Measurements from ENCODE around the gene VSIG10L. TPM values are rescaled to one million over a fixed set of nuclear protein-coding genes. Genes with fewer than 3 reads are reported as not detected.

The VSIG10L gene
- polyA plus RNA-seq, 3 donors = 4.1 to 5.8 (median 5.6) TPM

DNA sequence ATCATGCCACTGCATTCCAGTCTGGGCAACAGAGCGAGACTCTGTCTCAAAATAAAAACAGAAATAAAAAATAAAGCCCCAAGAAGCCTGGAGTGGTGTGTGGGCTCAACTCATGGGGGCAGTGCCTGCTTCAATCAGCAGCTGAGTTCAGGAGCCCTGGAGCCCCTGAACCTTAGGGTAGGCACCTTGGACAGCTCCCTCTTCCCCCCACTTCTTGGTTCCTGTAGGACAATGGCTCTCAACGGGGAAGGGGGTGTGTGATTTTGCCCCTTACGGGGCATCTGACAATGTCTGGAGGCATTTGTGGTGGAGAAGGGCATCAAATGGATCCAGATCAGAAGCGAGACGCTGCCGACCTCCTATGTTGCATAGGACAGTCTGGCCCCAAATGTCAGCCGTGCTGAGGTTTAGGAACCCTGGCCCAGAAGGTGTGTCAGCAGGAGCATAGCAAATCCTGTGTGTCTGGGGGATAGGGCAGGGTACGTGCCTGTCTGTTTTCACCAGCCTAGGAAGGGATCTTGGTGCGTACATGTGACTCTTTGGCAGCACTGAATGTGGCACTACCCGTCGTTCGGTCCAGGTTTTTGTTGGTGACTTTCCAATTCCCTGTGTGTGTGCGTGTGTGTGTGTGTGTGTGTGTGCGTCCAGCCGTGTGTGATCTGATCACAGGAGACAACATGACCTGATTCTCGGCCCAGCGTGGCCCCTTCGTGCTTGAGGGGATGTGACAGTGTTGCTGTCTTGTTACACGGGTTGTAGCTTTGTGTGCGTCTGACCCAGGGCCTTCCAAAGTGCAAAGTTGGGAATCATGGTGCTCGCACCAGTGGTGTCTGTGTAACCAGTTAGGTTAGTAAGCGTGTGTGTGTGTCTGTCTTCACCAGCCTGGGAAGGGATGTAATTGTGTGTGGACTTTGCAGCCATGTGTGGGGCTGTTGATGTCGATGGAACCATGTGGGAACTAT, 23.0 kb downstream of the VSIG10L start:
- DNase-seq = no peak

DNA sequence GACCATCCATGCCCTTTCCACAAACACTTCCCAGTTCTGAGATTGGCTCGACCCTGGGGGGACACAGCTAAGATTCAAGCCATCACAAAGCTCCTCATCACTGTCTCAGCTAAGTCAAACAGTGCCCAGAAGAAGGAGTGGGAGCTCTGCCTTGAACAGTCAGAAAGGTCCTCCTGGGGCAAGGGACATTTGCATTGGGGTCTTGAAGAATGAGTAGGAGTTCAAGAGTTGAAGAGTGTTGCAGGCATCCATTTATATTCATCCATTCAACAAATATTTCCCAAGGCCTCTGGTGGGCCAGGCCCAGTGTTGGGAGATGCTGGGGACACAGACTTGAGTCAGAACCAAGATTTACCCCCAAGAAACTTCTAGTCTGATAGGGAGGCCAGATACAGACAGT, 24.0 kb downstream of the VSIG10L start:
- no peak for DNase-seq

DNA sequence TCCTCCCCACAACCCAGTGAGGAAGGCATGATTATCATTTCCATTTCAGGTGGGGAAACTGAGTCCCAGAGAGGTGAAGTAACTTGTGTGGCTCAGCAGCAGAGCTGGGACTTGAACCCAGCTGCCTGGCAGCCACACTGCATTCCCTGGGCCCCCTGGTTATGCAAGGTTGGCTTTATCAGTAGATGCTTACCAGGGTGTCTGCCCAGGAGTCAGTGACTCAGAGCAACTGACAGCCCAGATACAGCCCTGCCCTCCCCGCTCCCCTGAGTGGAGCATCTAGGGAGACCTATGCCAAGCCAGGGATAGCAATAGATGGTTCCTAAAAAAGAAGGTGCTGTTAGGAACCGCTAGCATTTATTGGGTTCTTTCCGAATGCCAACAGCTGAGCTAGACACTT, 24.6 kb downstream of the VSIG10L start:
- DNase-seq = no peak

DNA sequence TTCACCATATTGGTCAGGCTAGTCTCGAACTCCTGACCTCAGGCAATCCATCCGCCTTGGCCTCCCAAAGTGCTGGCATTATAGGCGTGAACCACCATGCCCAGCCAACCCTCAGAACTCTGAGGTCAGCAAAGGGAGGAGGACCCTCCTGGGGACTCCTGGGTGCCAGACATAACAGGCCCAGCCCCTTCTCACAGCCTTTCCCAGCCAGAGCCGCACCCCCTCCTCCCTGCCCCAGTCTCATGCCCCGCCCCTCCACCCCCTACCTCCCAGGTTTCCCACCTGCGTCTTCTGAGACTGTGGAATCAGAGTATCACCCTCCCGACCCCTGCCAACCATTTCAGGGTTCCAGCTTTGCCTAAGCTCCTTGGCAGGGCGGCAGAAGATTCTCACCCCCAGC, 25.3 kb downstream of the VSIG10L start:
- no peak for DNase-seq

DNA sequence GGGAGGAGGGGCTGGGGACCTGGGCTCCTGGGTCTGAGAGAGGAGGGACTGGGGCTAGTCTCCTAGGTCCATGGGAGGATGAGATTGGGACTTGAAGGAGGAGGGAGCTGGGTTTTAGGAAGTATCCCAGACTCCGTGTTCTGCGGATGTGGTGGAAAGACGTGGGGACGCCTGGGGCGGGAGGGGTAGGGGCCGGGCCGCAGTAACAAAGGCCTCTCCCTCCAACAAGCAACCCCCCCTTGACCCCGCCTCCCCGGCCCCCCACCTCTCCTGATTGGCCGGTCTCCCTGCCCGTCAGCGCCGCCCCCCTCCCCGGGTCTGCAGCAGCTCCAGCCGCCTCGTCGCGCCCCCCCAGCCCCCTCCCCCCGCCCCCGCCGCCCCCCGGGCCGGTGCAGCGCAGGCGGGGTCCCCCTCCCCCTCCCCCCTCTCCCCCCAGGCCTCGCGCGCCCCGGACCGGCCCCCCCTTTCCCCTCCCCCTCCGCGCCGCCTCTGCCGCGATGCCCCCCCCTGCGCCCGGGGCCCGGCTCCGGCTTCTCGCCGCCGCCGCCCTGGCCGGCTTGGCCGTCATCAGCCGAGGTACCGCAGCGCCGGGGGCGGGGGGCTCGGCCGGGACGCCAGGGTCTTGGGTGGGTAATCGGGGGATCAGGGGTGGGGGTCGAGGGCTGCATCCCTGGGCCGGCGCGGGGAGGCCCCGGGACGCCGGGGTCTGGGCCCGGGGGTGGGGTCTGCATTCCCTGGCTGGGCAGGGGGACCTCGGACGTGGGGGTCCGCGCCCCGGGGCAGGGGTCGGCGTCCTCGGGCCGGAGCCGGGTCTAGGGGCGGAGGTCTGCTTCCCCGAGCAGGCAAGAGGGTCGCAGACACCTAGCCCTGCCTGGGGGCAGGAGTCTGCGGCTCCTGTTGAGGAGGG, 30.3 kb downstream of the VSIG10L start, which contains the start of gene IGLON5:
Gene IGLON5 (plus strand): TSS at position 294 of the 907 bp plus-strand sequence. CDS start 204 bp downstream, at position 498.
- no peak for DNase-seq

DNA sequence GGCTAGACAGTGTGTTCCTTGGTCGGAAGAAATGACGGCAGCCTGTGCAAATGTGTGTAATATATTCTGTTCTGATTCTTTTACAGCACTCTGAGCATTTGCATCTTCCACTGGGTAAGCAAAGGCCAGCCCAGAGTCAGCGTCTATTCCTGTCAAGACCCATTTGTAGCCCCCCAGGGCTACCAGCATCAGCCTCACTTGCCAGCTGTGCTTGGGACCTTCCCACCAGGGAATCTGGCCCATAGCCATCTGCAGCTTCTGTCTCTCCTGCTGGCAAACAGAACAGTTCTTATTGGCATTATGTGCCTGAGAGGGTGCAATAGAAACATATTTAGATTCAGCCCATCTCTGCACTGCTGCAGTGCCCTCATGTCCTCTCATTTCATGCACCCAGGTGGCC, 36.5 kb downstream of the VSIG10L start:
- DNase-seq = no peak

DNA sequence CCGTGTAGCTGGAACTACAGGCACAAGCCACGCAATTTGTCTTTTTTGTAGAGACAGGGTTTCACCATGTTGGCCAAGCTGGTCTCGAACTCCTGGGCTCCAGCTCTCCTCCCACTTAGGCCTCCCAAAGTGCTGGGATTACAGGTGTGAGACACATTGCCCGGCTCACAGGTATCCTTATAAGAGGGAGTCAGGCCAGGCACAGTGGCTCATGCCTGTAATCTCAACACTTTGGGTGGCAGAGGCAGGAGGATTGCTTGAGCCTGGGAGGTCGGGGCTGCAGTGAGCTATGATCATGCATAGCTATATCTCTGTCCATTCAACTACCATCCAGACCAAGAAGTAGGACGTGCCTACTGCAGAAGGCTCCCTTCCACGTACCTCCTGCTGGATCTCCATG, 40.7 kb downstream of the VSIG10L start:
- DNase-seq = no peak

DNA sequence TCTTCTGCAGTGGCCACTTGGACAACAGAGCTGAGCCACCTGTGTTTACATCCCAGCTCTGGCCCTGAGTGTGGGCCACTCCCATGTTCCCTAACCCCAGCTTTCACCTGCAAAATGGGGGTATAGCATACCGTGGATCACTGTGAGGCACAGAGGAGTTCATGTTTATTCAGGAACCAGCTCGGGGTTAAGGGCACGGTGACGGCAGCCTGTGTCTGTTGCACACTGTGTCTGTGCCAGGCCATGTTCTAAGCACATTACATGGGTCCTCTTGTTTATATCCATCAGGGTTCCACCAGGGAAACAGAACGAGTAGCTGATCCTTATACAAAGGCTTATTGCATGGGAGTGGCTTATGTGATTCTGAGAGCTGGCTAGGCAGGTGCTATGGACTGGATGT, 44.5 kb downstream of the VSIG10L start:
- DNase-seq = no peak

DNA sequence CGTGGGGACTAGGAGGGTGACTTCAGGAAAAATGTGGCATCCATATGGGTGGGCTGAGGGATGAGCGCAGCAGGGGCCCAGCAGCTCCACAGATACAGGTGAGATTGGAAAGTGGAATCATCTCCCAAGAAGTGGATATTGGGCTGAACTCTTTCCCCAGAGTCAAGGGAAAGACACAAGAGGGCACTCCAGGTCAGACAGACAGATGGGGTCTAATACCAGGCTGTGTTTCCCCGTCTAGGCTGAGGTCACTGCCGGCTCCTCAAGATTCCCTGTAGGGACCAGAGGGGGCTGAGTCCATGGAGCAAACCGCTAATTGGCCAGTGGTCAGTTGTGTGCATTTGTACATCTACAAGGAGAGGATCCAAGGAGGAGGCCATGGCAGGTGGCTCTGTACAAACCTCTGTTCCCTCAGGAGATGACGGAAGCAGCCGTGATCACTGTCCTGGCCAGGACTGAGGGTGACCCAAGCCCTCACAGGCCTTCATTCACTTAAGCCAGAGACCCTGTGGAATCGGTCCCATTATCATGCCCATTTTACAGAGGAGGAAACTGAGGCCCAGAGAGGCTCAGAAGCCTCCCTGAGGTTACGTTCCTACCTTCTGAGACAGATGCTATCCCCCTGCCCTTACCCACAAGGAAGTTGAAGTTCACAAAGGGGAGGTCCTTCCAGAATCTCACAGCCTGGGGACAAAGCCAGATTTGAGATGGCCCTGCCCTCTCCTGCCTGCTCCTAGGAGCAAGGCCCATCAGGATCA, 45.4 kb downstream of the VSIG10L start:
- no peak for DNase-seq

DNA sequence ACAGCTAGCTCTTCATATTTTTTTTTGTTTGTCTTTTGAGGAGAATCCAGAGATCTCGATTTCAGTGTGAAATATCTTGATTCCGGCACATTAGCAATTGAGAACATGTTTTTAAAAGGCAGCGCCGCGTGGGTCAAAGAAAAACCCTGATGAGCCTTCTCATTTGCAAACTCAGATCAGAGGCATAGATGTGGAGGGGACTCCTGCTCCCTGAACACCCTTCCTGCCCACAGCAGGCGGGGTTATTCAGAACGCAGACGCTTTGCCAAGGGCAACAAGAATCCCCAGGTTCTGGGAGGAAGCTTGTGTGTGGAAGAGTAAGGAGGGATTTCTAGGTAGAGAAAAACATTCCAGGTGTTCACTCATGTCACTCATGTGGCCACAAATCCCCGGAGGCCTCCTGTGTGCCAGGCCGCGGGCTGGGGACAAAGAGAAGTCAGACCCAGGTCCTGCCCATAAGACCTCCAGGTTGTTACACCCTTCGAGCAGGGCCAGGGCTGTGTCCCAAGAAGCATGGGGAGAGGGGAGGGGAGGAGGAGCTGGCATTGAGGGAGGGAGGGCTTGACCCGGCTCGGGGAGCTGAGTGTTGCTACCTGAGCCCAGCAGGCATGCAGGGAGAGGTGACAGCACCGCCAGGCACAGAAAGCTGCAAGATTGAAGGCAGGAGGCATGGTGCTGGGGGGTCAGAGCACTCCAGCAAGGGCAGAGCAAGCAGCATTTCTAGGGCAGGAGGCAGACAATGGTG, 46.4 kb downstream of the VSIG10L start:
- DNase-seq = no peak

DNA sequence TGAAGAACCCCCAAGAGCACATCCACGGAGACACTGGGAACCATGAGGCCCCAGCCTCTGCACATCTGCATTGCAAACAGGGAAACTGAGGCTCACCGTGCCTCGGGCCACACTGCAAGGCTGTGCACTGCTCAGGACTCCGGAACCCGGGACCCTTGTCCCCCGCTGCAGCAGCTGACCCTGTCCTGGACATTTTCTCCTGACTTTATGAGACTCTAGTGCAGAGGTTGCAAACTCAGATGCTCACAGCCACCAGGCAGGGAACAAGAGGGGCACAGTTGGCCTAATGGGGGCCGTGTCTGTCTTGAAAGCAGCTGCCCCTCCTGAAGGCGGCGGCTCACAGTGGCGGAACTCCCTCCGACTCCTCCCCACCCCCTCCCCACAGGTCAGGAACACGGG, 47.0 kb downstream of the VSIG10L start:
- DNase-seq = no peak

DNA sequence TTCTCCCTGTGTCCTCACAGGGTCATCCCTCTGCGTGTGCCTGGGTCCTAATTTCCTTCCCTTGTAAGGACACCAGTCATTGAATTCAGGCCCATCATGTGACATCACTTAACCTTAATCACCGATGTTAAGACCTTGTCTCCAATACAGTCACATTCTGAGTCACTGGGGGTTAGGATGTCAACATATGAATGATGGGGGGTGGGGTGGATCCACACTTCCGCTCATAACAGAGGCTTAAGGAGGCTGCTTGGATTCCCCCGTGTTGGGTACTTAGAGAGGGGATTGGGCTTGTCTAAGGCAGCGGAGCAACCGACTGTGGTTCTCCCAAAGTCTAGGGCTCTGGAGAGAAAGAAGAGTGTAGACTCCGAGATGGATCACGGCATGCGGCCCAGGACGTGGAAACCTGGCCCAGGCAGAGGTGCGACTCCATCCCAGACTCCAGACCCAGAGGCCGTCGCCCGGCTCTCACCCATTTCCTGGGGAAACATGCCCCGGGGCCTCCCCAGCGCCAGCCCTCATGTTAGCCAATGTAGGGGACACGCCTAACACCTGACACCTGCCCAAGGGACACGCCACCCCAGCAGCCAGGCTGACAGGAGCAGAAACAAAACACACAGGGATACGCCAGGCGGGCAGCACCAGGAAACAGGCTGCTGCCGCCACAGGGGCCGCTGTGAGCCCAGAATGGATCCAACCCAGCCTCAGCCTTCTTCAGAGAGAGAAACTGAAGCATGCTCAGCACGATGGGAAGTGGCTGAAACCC, 47.5 kb downstream of the VSIG10L start:
- no peak for DNase-seq

DNA sequence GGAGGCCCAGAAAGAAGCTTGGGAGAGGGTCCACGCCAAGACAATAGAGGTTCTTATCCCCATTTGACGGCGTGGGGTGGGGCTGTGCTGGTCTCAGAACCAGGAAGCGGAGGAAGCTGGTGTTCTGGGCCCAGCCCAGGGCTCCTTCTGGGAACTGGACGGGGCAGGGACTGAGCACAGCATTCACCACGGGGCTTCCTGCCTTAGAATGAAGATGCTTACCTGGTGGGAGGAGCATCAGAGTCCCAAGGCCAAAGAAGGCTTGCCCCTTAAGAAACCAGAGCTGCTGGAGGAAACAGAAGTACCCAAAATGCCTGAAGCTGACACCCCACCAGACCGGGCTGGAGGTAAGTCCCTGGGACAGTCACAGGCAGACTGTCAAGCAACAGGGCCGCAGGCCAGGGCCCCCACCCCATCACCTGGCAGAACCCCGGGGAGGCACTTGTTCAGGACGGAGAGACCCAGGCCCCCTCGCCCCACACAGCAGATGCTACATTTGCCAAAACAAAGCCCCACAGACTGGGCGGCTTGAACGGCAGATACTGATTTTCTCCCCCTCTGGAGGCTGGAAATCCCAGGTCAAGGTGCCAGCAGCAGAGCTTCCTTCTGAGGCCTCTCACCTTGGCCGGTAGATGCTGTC, 48.2 kb downstream of the VSIG10L start:
- no peak for DNase-seq

DNA sequence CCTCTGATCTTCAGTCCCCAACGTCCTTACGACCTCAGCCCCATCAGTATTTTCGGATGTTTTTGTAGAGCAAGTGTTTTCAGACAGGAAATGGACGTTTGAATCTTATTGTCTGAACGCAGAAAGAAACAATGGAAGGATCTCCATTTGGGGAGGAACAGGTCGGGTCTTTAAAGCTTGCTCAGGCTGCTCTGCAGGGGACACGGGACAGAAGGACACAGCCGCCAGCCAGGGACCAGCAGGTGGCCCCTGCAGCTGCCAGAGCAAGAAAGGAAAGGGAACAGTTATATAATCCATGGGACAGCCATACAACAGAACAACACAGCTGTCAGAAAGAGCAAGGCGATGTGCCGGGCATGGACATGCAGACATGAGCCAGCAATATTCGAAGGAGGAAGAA, 49.0 kb downstream of the VSIG10L start:
- no peak for DNase-seq

DNA sequence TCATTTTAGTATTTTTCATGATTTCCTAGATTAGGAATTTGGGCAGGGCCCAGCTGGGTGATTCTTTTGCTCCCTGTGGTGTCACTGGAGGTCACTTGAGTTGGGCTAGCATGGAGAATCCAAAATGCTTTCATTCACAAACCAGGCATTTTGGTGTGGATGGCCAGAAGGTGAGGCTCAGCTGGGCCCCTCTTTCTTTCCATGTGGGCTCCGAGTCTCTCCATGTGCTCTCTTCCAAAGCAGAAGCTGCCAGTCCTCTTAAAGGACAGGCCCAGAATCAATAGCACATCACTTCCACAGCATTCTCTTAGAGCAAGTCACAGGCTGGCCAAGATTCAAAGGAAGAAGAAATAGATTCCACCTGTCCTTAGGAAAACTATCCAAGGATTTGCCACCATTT, 52.3 kb downstream of the VSIG10L start:
- no peak for DNase-seq

DNA sequence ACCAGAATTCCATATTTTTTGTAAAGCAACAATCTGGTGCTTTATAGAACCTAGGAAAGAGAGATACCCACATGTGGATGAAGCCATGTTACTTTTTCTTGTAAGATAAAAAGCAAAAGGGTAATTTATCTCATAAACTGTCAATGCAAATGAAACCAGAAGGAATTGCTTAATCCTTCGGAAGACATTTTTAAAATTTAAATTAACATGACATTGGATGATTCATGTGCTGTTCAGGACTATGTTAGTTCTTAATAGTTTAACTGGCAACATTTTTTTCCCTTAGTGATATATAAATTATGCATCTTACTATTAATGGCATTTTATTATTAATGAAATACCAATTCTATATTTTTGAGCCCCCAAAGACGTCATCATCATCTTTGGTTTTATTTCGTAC, 56.3 kb downstream of the VSIG10L start:
- no peak for DNase-seq

DNA sequence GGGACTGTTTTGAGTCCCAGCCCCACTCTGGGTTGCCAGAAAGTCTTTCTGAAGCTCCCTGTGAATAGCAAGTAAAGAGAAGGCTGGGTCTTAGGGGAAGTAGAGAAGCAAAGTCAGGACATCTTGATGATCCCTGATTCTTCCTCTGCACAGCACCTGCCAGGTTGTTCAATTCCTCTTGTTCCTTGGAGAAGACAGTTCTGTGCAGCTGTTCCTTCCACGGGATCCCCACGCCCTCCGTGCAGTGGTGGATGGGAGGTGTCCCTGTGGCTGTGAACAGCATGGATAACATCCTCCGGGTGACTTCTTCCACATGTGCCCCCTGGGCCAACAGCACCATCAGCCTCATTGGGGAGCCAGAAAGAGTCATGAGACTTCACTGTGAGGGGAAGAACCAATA, 59.6 kb downstream of the VSIG10L start:
- no peak for DNase-seq

All from renal pelvis (tissue), 4 donors.